Thymus (tissue), 11 donors: Measurements from ENCODE around the gene GNA12. TPM values are rescaled to one million over a fixed set of nuclear protein-coding genes. Genes with fewer than 3 reads are reported as not detected.

Source experiments
- DNase-seq, 9 donors: peaks; one replicate each; pipeline ENCODE4 v3.0.0-alpha.2; 2013; ENCODE audit warnings: low spot score in 9 of 9, low read depth in 6 of 9, missing footprints in 1 of 9
- H3K27ac ChIP-seq, 2 donors: one replicate each; pipeline ENCODE4 v1.5.1; 2013; ENCODE audit warnings: control low read depth in 1 of 2, low read depth in 1 of 2, low read length in 1 of 2, mild to moderate bottlenecking in 1 of 2, moderate library complexity in 1 of 2
- H3K27me3 ChIP-seq, 2 donors: one replicate each; pipeline ENCODE4 v1.5.1; 2013; ENCODE audit warnings: low read length in 1 of 2; ENCODE audit not compliant: control insufficient read depth in 2 of 2, insufficient read depth in 1 of 2
- H3K36me3 ChIP-seq, 2 donors: one replicate each; pipeline ENCODE4 v1.5.1; 2013; ENCODE audit warnings: low read length in 1 of 2, mild to moderate bottlenecking in 1 of 2, moderate library complexity in 1 of 2; ENCODE audit not compliant: control insufficient read depth in 2 of 2, insufficient read depth in 2 of 2
- H3K4me1 ChIP-seq, 2 donors: one replicate each; pipeline ENCODE4 v1.5.1; 2013; ENCODE audit warnings: low read length in 2 of 2; ENCODE audit not compliant: control insufficient read depth in 2 of 2, insufficient read depth in 2 of 2
- H3K4me3 ChIP-seq, 2 donors: one replicate each; pipeline ENCODE4 v1.5.1; 2013; ENCODE audit warnings: low read length in 2 of 2, control low read depth in 1 of 2, mild to moderate bottlenecking in 1 of 2
- H3K9me3 ChIP-seq, 2 donors: one replicate each; pipeline ENCODE4 v1.5.1; 2013; ENCODE audit warnings: low read length in 1 of 2, mild to moderate bottlenecking in 1 of 2; ENCODE audit not compliant: control insufficient read depth in 2 of 2, insufficient read depth in 1 of 2
- WGBS: extraction: QIAGEN DNeasy Blood & Tissue Kit; methylation state at CpG from one replicate; pipeline ENCODE4 v1.1.7; 2013; 5-methylcytosine and 5-hydroxymethylcytosine counted together
- polyA plus RNA-seq: library from polyadenylated mRNA; stranded (reverse); fragments of 200-250 nt; gene quantifications from one replicate; pipeline ENCODE4 v1.2.3, GENCODE V29; 2013
- total RNA-seq: library from RNA; stranded (reverse); fragments of 120-200 nt; gene quantifications from one replicate; pipeline ENCODE4 v1.2.4, GENCODE V29; 2013
- donor health status: healthy.

GNA12 gene
- total and polyA plus RNA-seq, 2 donors, result 4.4 to 11.9 TPM

GRCh38 chr7:2811476-2812113, 32.5 kb downstream of the GNA12 start:
- WGBS, result 93% methylated on average over 19 of the region's 19 CpGs
- no peaks in the 10 kb centered on the region for H3K27me3 ChIP-seq
- no peak overlapping the region for H3K4me3 ChIP-seq
- peaks cover 0 to 9% of the 10 kb centered on the region in 2 donors for H3K4me1 ChIP-seq
- H3K9me3 ChIP-seq, result no peaks in the 10 kb centered on the region
- H3K27ac ChIP-seq, result peak overlapping the region; percentile 8 to 41
- H3K36me3 ChIP-seq, result no peaks in the 10 kb centered on the region
- DNase-seq, result no peak

GRCh38 chr7:2810682-2811415, 33.3 kb downstream of the GNA12 start:
- Histone ChIP-seq H3K27ac (peak overlapping the region in 1 of 2 donors; percentile 8), H3K4me1 (peaks cover 0 to 9% of the 10 kb centered on the region in 2 donors), H3K4me3 (no peak overlapping the region), H3K9me3 (no peaks in the 10 kb centered on the region), H3K27me3 (no peaks in the 10 kb centered on the region), H3K36me3 (no peaks in the 10 kb centered on the region)
- 83% methylated on average over 16 of the region's 16 CpGs for WGBS
- DNase-seq, result no peak

- H3K9me3 ChIP-seq, result no peaks in the 10 kb centered on the region
- H3K4me1 ChIP-seq, result peaks cover 0 to 9% of the 10 kb centered on the region in 2 donors
- WGBS, result 92% methylated on average over 8 of the region's 8 CpGs
- no peak overlapping the region for H3K4me3 ChIP-seq
- H3K27me3 ChIP-seq, result no peaks in the 10 kb centered on the region
- H3K27ac ChIP-seq, result no peak overlapping the region
- DNase-seq, result no peak
- H3K36me3 ChIP-seq, result no peaks in the 10 kb centered on the region
Observed at GRCh38 chr7:2809903-2810625, 34.0 kb downstream of the GNA12 start.

- no peak for DNase-seq
- H3K4me3 ChIP-seq, result no peak overlapping the region
- H3K27me3 ChIP-seq, result no peaks in the 10 kb centered on the region
- no peaks in the 10 kb centered on the region for H3K9me3 ChIP-seq
- H3K4me1 ChIP-seq, result peaks cover 0 to 9% of the 10 kb centered on the region in 2 donors
- H3K36me3 ChIP-seq, result no peaks in the 10 kb centered on the region
- no peak overlapping the region for H3K27ac ChIP-seq
- 96% methylated on average over 15 of the region's 15 CpGs for WGBS
Observed at GRCh38 chr7:2808891-2809665, 35.0 kb downstream of the GNA12 start.

- H3K9me3 ChIP-seq, result no peaks in the 10 kb centered on the region
- 88% methylated on average over 21 of the region's 21 CpGs for WGBS
- H3K27me3 ChIP-seq, result no peaks in the 10 kb centered on the region
- H3K4me1 ChIP-seq, result peaks cover 0 to 14% of the 10 kb centered on the region in 2 donors
- no peak for DNase-seq
- H3K36me3 ChIP-seq, result no peaks in the 10 kb centered on the region
- H3K27ac ChIP-seq, result no peak overlapping the region
- no peak overlapping the region for H3K4me3 ChIP-seq
Observed at GRCh38 chr7:2807845-2808772, 36.0 kb downstream of the GNA12 start.

GRCh38 chr7:2807460-2807844, 36.7 kb downstream of the GNA12 start:
- peaks cover 0 to 19% of the 10 kb centered on the region in 2 donors for H3K4me1 ChIP-seq
- WGBS, result 84% methylated on average over 5 of the region's 5 CpGs
- no peak for DNase-seq
- H3K36me3 ChIP-seq, result no peaks in the 10 kb centered on the region
- H3K27me3 ChIP-seq, result no peaks in the 10 kb centered on the region
- H3K27ac ChIP-seq, result no peak overlapping the region
- no peak overlapping the region for H3K4me3 ChIP-seq
- no peaks in the 10 kb centered on the region for H3K9me3 ChIP-seq

- Histone ChIP-seq H3K27me3 (no peaks in the 10 kb centered on the region), H3K9me3 (no peaks in the 10 kb centered on the region), H3K36me3 (no peaks in the 10 kb centered on the region), H3K27ac (no peak overlapping the region), H3K4me1 (peaks cover 0 to 19% of the 10 kb centered on the region in 2 donors), H3K4me3 (no peak overlapping the region)
- DNase-seq, result no peak
- 98% methylated on average over 5 of the region's 5 CpGs for WGBS
Observed at GRCh38 chr7:2806571-2806970, 37.5 kb downstream of the GNA12 start.

GRCh38 chr7:2805213-2805944, 38.7 kb downstream of the GNA12 start:
- Histone ChIP-seq H3K27me3 (no peaks in the 10 kb centered on the region), H3K27ac (no peak overlapping the region), H3K9me3 (no peaks in the 10 kb centered on the region), H3K36me3 (no peaks in the 10 kb centered on the region), H3K4me1 (peaks cover 0 to 25% of the 10 kb centered on the region in 2 donors), H3K4me3 (no peak overlapping the region)
- DNase-seq, result no peak
- 97% methylated on average over 18 of the region's 18 CpGs for WGBS
